Karpas-422 (cell line): ENCODE measurements around the gene SC5D. TPM values are rescaled to one million over a fixed set of nuclear protein-coding genes. Genes with fewer than 3 reads are reported as not detected.

ENCODE experiments used
- DNase-seq: peaks from one replicate; pipeline ENCODE4 v3.0.0-alpha.2; 2015
- H2AFZ ChIP-seq: fragments of 200-600 bp; sonication (generic); 2 replicates; pipeline ENCODE4 v1.6.1; 2014; ENCODE audit warnings: antibody characterized with exemption, low read length, mixed read lengths
- H3K27ac ChIP-seq: fragments of 200-600 bp; sonication (generic); 2 replicates; pipeline ENCODE4 v1.5.1; 2014; ENCODE audit warnings: mild to moderate bottlenecking, low read length, moderate library complexity
- H3K27me3 ChIP-seq: fragments of 200-600 bp; sonication (generic); 2 replicates; pipeline ENCODE4 v1.6.1; 2014; ENCODE audit warnings: low read length, mixed read lengths
- H3K36me3 ChIP-seq: fragments of 200-600 bp; sonication (generic); 2 replicates; pipeline ENCODE4 v1.6.1; 2014; ENCODE audit warnings: low read length, mixed read lengths; ENCODE audit not compliant: insufficient read depth
- H3K4me1 ChIP-seq: fragments of 200-600 bp; sonication (generic); 2 replicates; pipeline ENCODE4 v1.6.1; 2014; ENCODE audit warnings: mild to moderate bottlenecking, low read length, mixed read lengths
- H3K4me2 ChIP-seq: fragments of 200-600 bp; sonication (generic); 2 replicates; pipeline ENCODE4 v1.6.1; 2014; ENCODE audit warnings: low read length, low read depth, mild to moderate bottlenecking; ENCODE audit not compliant: poor library complexity, severe bottlenecking
- H3K4me3 ChIP-seq: fragments of 200-600 bp; sonication (generic); 2 replicates; pipeline ENCODE4 v1.5.1; 2014; ENCODE audit warnings: mild to moderate bottlenecking, antibody characterized with exemption, low read length, mixed read lengths
- H3K79me2 ChIP-seq: fragments of 200-600 bp; sonication (generic); 2 replicates; pipeline ENCODE4 v1.6.1; 2014; ENCODE audit warnings: mild to moderate bottlenecking, low read length, mixed read lengths
- H3K9ac ChIP-seq: fragments of 200-600 bp; sonication (generic); 2 replicates; pipeline ENCODE4 v1.6.0; 2014; ENCODE audit warnings: low read length
- H3K9me2 ChIP-seq: fragments of 200-600 bp; sonication (generic), shearing (Covaris generic); replicated peaks from 2 replicates; pipeline ENCODE4 v1.6.0; 2014; ENCODE audit warnings: mild to moderate bottlenecking, low read length, moderate library complexity; ENCODE audit not compliant: insufficient read depth
- H3K9me3 ChIP-seq: fragments of 300-700, 200-600 bp; sonication (generic); 2 replicates; pipeline ENCODE4 v1.6.1; 2014; ENCODE audit warnings: low read length, mixed read lengths
- H4K20me1 ChIP-seq: fragments of 200-600 bp; sonication (generic); 2 replicates; pipeline ENCODE4 v1.6.1; 2014; ENCODE audit warnings: mild to moderate bottlenecking, antibody characterized with exemption, low read length, low read depth; ENCODE audit not compliant: insufficient read depth
- total RNA-seq: library from RNA; depleted of rRNA; stranded (reverse); fragments of >200 nt; shearing (Covaris generic); gene quantifications from 2 replicates; pipeline ENCODE4 v1.2.3, GENCODE V29; 2014; ENCODE audit warnings: low replicate concordance

The SC5D gene
- total RNA-seq, 1 experiment from 2014 or later: 27.2 TPM

- Histone ChIP-seq H3K4me2 (peak overlapping the region; percentile 45), H3K79me2 (no peaks in the 10 kb centered on the region), H3K9me2 (no peaks in the 10 kb centered on the region), H3K27ac (peak overlapping the region; percentile 26; the same call in 1 of the 2 replicates), H3K9ac (no peak overlapping the region), H3K4me1 (peaks cover 23% of the 10 kb centered on the region), H4K20me1 (no peaks in the 10 kb centered on the region), H3K4me3 (no peak overlapping the region), H3K27me3 (no peaks in the 10 kb centered on the region), H3K36me3 (peaks cover 19% of the 10 kb centered on the region), H3K9me3 (no peaks in the 10 kb centered on the region), H2AFZ (no peak overlapping the region)
- no peak for DNase-seq
Observed at GRCh38 chr11:121311373-121311772, 18.8 kb downstream of the SC5D start.

- H3K79me2 ChIP-seq: no peaks in the 10 kb centered on the region
- peaks cover 23% of the 10 kb centered on the region for H3K4me1 ChIP-seq
- peaks cover 8% of the 10 kb centered on the region; the same call in 1 of the 2 replicates for H3K36me3 ChIP-seq
- peak overlapping the region; percentile 56; the same call in 1 of the 2 replicates for H3K27ac ChIP-seq
- H3K9me3 ChIP-seq: no peaks in the 10 kb centered on the region
- H4K20me1 ChIP-seq: no peaks in the 10 kb centered on the region
- DNase-seq: peak; percentile 57
- no peak overlapping the region for H3K4me3 ChIP-seq
- H3K27me3 ChIP-seq: no peaks in the 10 kb centered on the region
- no peak overlapping the region for H2AFZ ChIP-seq
- no peaks in the 10 kb centered on the region for H3K9me2 ChIP-seq
- H3K4me2 ChIP-seq: peak overlapping the region; percentile 45
- no peak overlapping the region for H3K9ac ChIP-seq
Observed at GRCh38 chr11:121312483-121312882, 19.9 kb downstream of the SC5D start.

GRCh38 chr11:121318848-121319834 lies 26.6 kb downstream of the SC5D start:
- no peaks in the 10 kb centered on the region for H4K20me1 ChIP-seq
- H3K36me3 ChIP-seq: no peaks in the 10 kb centered on the region
- no peaks in the 10 kb centered on the region for H3K9me3 ChIP-seq
- peak; percentile 72 for DNase-seq
- no peaks in the 10 kb centered on the region for H3K27me3 ChIP-seq
- no peak overlapping the region for H3K4me2 ChIP-seq
- no peak overlapping the region for H3K27ac ChIP-seq
- H3K9ac ChIP-seq: 0 out of 2 replicates have a peak overlapping the region, but pooled peaks have one; percentile 33
- H3K9me2 ChIP-seq: no peaks in the 10 kb centered on the region
- H3K4me1 ChIP-seq: peaks cover 44% of the 10 kb centered on the region
- H2AFZ ChIP-seq: no peak overlapping the region
- H3K4me3 ChIP-seq: no peak overlapping the region
- H3K79me2 ChIP-seq: no peaks in the 10 kb centered on the region

GRCh38 chr11:121321614-121322243 lies 29.2 kb downstream of the SC5D start:
- Histone ChIP-seq H3K36me3 (no peaks in the 10 kb centered on the region), H3K4me3 (no peak overlapping the region), H4K20me1 (no peaks in the 10 kb centered on the region), H3K4me2 (peak overlapping the region; percentile 26), H3K9ac (peak overlapping the region; percentile 38), H3K9me2 (no peaks in the 10 kb centered on the region), H3K9me3 (no peaks in the 10 kb centered on the region), H3K27ac (peak overlapping the region; percentile 47; the same call in 1 of the 2 replicates), H2AFZ (no peak overlapping the region), H3K4me1 (peaks cover 56% of the 10 kb centered on the region), H3K27me3 (no peaks in the 10 kb centered on the region), H3K79me2 (no peaks in the 10 kb centered on the region)
- peak; percentile 74 for DNase-seq

GRCh38 chr11:121323046-121323607 lies 30.6 kb downstream of the SC5D start:
- Histone ChIP-seq H3K79me2 (no peaks in the 10 kb centered on the region), H3K4me3 (no peak overlapping the region), H3K27me3 (no peaks in the 10 kb centered on the region), H3K4me1 (peaks cover 64% of the 10 kb centered on the region), H3K4me2 (no peak overlapping the region), H3K36me3 (no peaks in the 10 kb centered on the region), H3K9me2 (no peaks in the 10 kb centered on the region), H4K20me1 (no peaks in the 10 kb centered on the region), H3K27ac (no peak overlapping the region), H3K9ac (no peak overlapping the region), H3K9me3 (no peaks in the 10 kb centered on the region), H2AFZ (no peak overlapping the region)
- no peak for DNase-seq

- H3K27ac ChIP-seq: no peak overlapping the region
- no peak overlapping the region for H3K4me2 ChIP-seq
Observed at GRCh38 chr11:121326230-121326629, 33.7 kb downstream of the SC5D start.

GRCh38 chr11:121327553-121327952 lies 35.0 kb downstream of the SC5D start:
- Histone ChIP-seq H3K4me3 (no peak overlapping the region), H3K27me3 (no peaks in the 10 kb centered on the region), H3K36me3 (no peaks in the 10 kb centered on the region), H3K9me2 (no peaks in the 10 kb centered on the region), H3K79me2 (no peaks in the 10 kb centered on the region), H4K20me1 (no peaks in the 10 kb centered on the region), H3K9ac (no peak overlapping the region), H3K27ac (no peak overlapping the region), H3K9me3 (no peaks in the 10 kb centered on the region), H3K4me1 (peaks cover 52% of the 10 kb centered on the region), H3K4me2 (peak overlapping the region; percentile 52), H2AFZ (no peak overlapping the region)
- DNase-seq: no peak

More at GRCh38 chr11:121326230-121326629, 33.7 kb downstream of the SC5D start:
- Histone ChIP-seq H3K9me2 (no peaks in the 10 kb centered on the region), H3K9me3 (no peaks in the 10 kb centered on the region), H3K36me3 (no peaks in the 10 kb centered on the region), H2AFZ (no peak overlapping the region), H3K4me3 (no peak overlapping the region), H4K20me1 (no peaks in the 10 kb centered on the region), H3K9ac (no peak overlapping the region), H3K4me1 (peaks cover 63% of the 10 kb centered on the region), H3K79me2 (no peaks in the 10 kb centered on the region), H3K27me3 (no peaks in the 10 kb centered on the region)
- no peak for DNase-seq
